Upper lobe of right lung (tissue), 1 donor: ENCODE data around the gene TMEM119. TPM values are rescaled to one million over a fixed set of nuclear protein-coding genes. Genes with fewer than 3 reads are reported as not detected.

ENCODE experiments used
- ATAC-seq: fragments of 200-7000 bp; cut with Tn5 transposase; one replicate; pipeline ENCODE4 v1.9.1; 2020; ENCODE audit warnings: mild to moderate bottlenecking, moderate library complexity
- DNase-seq: peaks from one replicate; pipeline ENCODE4 v3.0.0-alpha.2; 2020
- H3K27ac ChIP-seq: fragments of 200-600 bp; one replicate; pipeline ENCODE4 v1.8.0; 2022
- H3K27me3 ChIP-seq: fragments of 200-600 bp; one replicate; pipeline ENCODE4 v1.8.0; 2022; ENCODE audit warnings: mild to moderate bottlenecking
- H3K36me3 ChIP-seq: fragments of 200-600 bp; one replicate; pipeline ENCODE4 v1.8.0; 2022
- H3K4me1 ChIP-seq: fragments of 200-600 bp; one replicate; pipeline ENCODE4 v1.8.0; 2022
- H3K4me3 ChIP-seq: fragments of 200-600 bp; one replicate; pipeline ENCODE4 v1.8.0; 2022; ENCODE audit warnings: mild to moderate bottlenecking
- H3K9me3 ChIP-seq: fragments of 200-600 bp; one replicate; pipeline ENCODE4 v1.8.0; 2022
- intact Hi-C: fragments of 100-400 bp; cut with DNase I; formaldehyde crosslinking; loops from one replicate; pipeline ENCODE4 v1.11.0; 2022
- total RNA-seq: library from RNA; stranded (reverse); fragmentation: NEBNext Ultra II Directional; extraction: Animal tissue kit (Norgen Biotek cat#: 25700); gene quantifications from one replicate; pipeline ENCODE4 v1.2.1, GENCODE V29; 2021
- TF ChIP-seq, protein P1 (sequence below): fragments of 200-600 bp; IDR thresholded peaks from one replicate; pipeline ENCODE4 v1.8.0; 2022; ENCODE audit warnings: antibody characterized with exemption
- donor health status: DM: no; HTN: yes; CAD: no; lungs with severe emphysema.

The TMEM119 gene
- total RNA-seq, 1 donor from 2014 or later = 43.8 TPM

DNA sequence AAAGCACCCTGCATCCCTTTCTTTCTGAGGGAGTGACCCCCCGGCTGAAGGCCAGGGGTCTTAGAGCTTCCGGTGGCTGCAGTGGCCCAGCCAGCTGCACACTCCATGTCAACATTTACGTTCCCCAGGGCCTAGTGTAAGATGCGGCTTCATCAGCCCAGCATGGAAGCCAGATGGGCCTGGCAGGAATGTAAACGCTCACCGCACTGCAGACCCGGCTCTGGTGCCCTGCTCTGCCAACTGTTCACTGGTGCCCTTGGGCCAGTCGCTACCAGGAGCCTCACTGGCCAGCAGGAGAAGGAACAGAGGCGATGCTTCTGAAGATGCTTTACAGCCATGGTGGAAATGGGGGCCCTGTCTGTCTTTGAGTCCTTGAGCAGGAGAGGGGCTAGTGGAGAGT, 8.6 kb upstream of the TMEM119 start:
- Histone ChIP-seq H3K9me3 (no peaks in the 10 kb centered on the region), H3K4me1 (no peaks in the 10 kb centered on the region), H3K27ac (no peak overlapping the region), H3K4me3 (no peak overlapping the region), H3K36me3 (no peaks in the 10 kb centered on the region), H3K27me3 (no peaks in the 10 kb centered on the region)
- no peak for ATAC-seq
- intact Hi-C loops = no loop called here
- DNase-seq = no peak
- TF ChIP-seq, protein P1, sequence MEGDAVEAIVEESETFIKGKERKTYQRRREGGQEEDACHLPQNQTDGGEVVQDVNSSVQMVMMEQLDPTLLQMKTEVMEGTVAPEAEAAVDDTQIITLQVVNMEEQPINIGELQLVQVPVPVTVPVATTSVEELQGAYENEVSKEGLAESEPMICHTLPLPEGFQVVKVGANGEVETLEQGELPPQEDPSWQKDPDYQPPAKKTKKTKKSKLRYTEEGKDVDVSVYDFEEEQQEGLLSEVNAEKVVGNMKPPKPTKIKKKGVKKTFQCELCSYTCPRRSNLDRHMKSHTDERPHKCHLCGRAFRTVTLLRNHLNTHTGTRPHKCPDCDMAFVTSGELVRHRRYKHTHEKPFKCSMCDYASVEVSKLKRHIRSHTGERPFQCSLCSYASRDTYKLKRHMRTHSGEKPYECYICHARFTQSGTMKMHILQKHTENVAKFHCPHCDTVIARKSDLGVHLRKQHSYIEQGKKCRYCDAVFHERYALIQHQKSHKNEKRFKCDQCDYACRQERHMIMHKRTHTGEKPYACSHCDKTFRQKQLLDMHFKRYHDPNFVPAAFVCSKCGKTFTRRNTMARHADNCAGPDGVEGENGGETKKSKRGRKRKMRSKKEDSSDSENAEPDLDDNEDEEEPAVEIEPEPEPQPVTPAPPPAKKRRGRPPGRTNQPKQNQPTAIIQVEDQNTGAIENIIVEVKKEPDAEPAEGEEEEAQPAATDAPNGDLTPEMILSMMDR = no peak

DNA sequence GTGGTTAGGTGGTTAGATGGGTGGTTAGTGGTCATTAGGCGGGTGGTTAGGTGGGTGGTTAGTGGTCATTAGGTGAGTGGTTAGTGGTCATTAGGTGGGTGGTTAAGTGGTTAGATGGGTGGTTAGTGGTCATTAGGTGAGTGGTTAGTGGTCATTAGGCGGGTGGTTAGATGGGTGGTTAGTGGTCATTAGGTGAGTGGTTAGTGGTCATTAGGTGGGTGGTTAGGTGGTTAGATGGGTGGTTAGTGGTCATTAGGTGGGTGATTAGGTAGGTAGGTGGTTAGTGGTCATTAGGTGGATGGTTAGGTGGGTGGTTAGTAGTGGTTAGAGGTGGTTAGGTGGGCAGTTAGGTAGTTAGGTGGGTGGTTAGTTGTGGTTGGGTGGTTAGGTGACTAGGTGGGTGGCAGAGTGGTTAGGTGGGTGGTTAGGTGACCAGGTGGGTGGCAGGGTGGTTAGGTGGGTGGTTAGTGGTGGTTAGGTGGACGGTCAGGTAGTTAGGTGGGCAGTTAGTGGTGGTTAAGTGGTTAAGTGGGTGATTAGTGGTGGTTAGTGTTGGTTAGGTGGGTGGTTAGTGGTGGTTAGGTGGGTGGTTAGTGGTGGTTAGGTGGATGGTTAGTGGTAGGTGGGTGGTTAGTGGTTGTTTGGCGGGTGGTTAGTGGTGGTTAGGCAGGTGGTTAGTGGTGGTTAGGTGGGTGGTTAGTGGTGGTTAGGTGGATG, 8.0 kb upstream of the TMEM119 start:
- H3K9me3 ChIP-seq = no peaks in the 10 kb centered on the region
- TF ChIP-seq, protein P1 = no peak
- H3K36me3 ChIP-seq = no peaks in the 10 kb centered on the region
- ATAC-seq (no peak), DNase-seq (no peak)
- H3K4me1 ChIP-seq = no peaks in the 10 kb centered on the region
- intact Hi-C loops = no loop called here
- H3K27ac ChIP-seq = no peak overlapping the region
- no peak overlapping the region for H3K4me3 ChIP-seq
- no peaks in the 10 kb centered on the region for H3K27me3 ChIP-seq

DNA sequence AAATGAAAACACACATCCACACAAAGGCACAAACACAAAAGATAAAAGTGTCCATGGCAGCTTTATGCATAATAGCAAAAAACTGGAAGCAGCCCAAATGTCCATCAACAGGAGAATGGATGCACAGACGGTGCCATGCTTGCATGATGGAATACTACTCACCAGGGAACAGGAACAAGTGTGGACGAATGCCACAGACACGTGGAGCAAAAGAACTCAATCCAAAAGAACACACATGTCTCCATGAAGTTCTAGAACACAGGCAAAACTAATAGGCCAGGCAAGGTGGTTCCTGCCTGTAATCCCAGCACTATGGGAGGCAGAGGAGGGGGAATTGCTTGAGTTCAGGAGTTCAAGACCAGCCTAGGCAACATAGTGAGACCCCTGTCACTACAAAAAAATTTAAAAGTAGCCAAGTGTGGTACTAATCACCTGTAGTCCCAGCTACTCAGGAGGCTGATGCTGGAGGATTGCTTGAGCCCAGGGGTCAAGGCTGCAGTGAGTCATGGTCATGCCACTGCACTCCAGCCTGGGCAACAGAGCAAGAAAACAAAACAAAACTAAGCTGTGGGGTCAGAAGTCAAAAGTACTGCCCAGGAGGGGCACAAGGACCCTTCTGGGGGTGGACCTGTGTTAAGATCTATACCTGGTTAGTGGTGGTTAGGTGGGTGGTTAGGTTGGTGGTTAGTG, 7.3 kb upstream of the TMEM119 start:
- TF ChIP-seq, protein P1 = no peak
- Histone ChIP-seq H3K4me3 (no peak overlapping the region), H3K27me3 (no peaks in the 10 kb centered on the region), H3K36me3 (no peaks in the 10 kb centered on the region), H3K27ac (no peak overlapping the region), H3K9me3 (no peaks in the 10 kb centered on the region), H3K4me1 (no peaks in the 10 kb centered on the region)
- DNase-seq = no peak
- no peak for ATAC-seq
- intact Hi-C loops = no loop called here

GRCh38 chr12:108604208-108604941, 6.5 kb upstream of the TMEM119 start:
- intact Hi-C loops = no loop called here
- no peaks in the 10 kb centered on the region for H3K27me3 ChIP-seq
- no peak overlapping the region for H3K4me3 ChIP-seq
- H3K9me3 ChIP-seq = no peaks in the 10 kb centered on the region
- TF ChIP-seq, protein P1 = no peak
- no peak for DNase-seq
- no peaks in the 10 kb centered on the region for H3K4me1 ChIP-seq
- no peak overlapping the region for H3K27ac ChIP-seq
- no peak for ATAC-seq
- H3K36me3 ChIP-seq = no peaks in the 10 kb centered on the region

DNA sequence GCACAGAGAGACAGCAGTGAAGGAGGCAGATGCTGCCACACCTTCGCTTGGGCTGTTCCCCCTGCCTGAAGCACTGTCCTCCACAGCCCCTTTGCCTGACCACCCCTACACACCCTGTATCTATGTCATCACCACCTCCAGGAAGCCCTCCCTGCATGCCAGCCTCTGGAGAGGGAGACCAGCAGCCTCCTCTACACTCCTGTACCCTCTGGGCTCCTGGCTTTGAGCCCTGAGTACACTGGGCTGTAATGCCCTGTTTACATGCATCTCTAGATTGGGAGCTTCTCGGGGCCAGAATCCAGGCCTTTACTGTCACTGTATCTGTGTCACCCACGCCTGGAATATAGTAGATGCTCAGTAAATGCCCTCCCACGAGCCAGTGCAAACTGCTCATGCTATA, 5.9 kb upstream of the TMEM119 start:
- TF ChIP-seq, protein P1 = no peak
- Histone ChIP-seq H3K27ac (no peak overlapping the region), H3K4me3 (no peak overlapping the region), H3K4me1 (no peaks in the 10 kb centered on the region), H3K27me3 (no peaks in the 10 kb centered on the region), H3K9me3 (no peaks in the 10 kb centered on the region), H3K36me3 (no peaks in the 10 kb centered on the region)
- no peak for ATAC-seq
- intact Hi-C loops = no loop called here
- no peak for DNase-seq
